ENCODE results near the gene LPAR1.
"Not testable (repeated sequence)": the region's sequence is repeated elsewhere in the genome, so short reads cannot be mapped to it uniquely, and the experiment has no call there.

LPAR1 gene

GRCh38 chr9:110911659-110912418 is 126.4 kb downstream of the LPAR1 start:
- DNase-seq = no peak

GRCh38 chr9:110908894-110909293 is 129.4 kb downstream of the LPAR1 start:
- DNase-seq = no peak

GRCh38 chr9:110900917-110901316 is 137.4 kb downstream of the LPAR1 start:
- no peak for DNase-seq

GRCh38 chr9:110900456-110900855 is 137.8 kb downstream of the LPAR1 start:
- no peak for DNase-seq

- DNase-seq = no peak
Measured at GRCh38 chr9:110898866-110899265, 139.4 kb downstream of the LPAR1 start.

- DNase-seq = no peak
Measured at GRCh38 chr9:110898358-110898757, 139.9 kb downstream of the LPAR1 start.

GRCh38 chr9:110897943-110898342 is 140.3 kb downstream of the LPAR1 start:
- no peak for DNase-seq

- DNase-seq = no peak
Measured at GRCh38 chr9:110895147-110895905, 142.9 kb downstream of the LPAR1 start.

GRCh38 chr9:110894731-110895130 is 143.5 kb downstream of the LPAR1 start:
- no peak for DNase-seq

GRCh38 chr9:110892689-110893088 is 145.6 kb downstream of the LPAR1 start:
- DNase-seq = no peak

GRCh38 chr9:110891760-110892159 is 146.5 kb downstream of the LPAR1 start:
- DNase-seq = no peak

GRCh38 chr9:110890416-110890815 is 147.9 kb downstream of the LPAR1 start:
- DNase-seq = no peak

- DNase-seq = no peak
Measured at GRCh38 chr9:110887276-110887675, 151.0 kb downstream of the LPAR1 start.

GRCh38 chr9:110886832-110887231 is 151.4 kb downstream of the LPAR1 start:
- DNase-seq = no peak

- DNase-seq = no peak
Measured at GRCh38 chr9:110880189-110880588, 158.1 kb downstream of the LPAR1 start.

- DNase-seq = no peak
Measured at GRCh38 chr9:110877374-110877773, 160.9 kb downstream of the LPAR1 start.

- no peak for DNase-seq
Measured at GRCh38 chr9:110876929-110877328, 161.3 kb downstream of the LPAR1 start.

- no peak for DNase-seq
Measured at GRCh38 chr9:110874963-110875674, 163.2 kb downstream of the LPAR1 start.

- DNase-seq = no peak
Measured at GRCh38 chr9:110872920-110873319, 165.3 kb downstream of the LPAR1 start.

GRCh38 chr9:110871736-110872135 is 166.5 kb downstream of the LPAR1 start:
- no peak for DNase-seq

GRCh38 chr9:110869931-110870330 is 168.3 kb downstream of the LPAR1 start:
- DNase-seq = no peak

- DNase-seq = no peak
Measured at GRCh38 chr9:110864011-110864410, 174.3 kb downstream of the LPAR1 start.

- DNase-seq = not testable (repeated sequence)
Measured at GRCh38 chr9:110861370-110862110, 176.7 kb downstream of the LPAR1 start.

All from NCI-H748 treated with DMSO at 0.1 percent for 48 hours (cell line).